ENCODE data around the gene DUOX2.

Gene DUOX2

GRCh38 chr15:45110256-45110820 is 3.6 kb downstream of the DUOX2 start (continued):
- TF ChIP-seq ZNF366 (tag by site-specific recombination; conservative IDR thresholded peaks at IDR 0.05) (no peak), ZNF670 (tag by site-specific recombination; IDR thresholded peaks at IDR 0.05; ENCODE audit: low read depth) (no peak), ZNF26 (tag by site-specific recombination; IDR thresholded peaks at IDR 0.05) (no peak)

GRCh38 chr15:45107941-45108630 is 5.9 kb downstream of the DUOX2 start:
- no peaks in the 10 kb centered on the region for H3K4me1 ChIP-seq (ENCODE audit: control insufficient read depth, insufficient read depth, low read length)
- no peak for TF ChIP-seq ZNF704 (tag by site-specific recombination; IDR thresholded peaks at IDR 0.05)
- TF ChIP-seq ZFP3 (tag by site-specific recombination; IDR thresholded peaks at IDR 0.05; ENCODE audit: low read depth), result no peak
- TF ChIP-seq AEBP2 (tag by site-specific recombination; IDR thresholded peaks at IDR 0.05; ENCODE audit: borderline replicate concordance), result no peak
- TF ChIP-seq ZBTB6 (tag by site-specific recombination; IDR thresholded peaks at IDR 0.05), result no peak
- TF ChIP-seq ZNF140 (tag by site-specific recombination; IDR thresholded peaks at IDR 0.05), result no peak
- no peak for TF ChIP-seq PRDM2 (tag by site-specific recombination; IDR thresholded peaks at IDR 0.05; ENCODE audit: borderline replicate concordance)
- no peak for TF ChIP-seq ZNF19 (tag by site-specific recombination; IDR thresholded peaks at IDR 0.05; ENCODE audit: low read depth)
- TF ChIP-seq ZNF202 (tag by site-specific recombination; IDR thresholded peaks at IDR 0.05; ENCODE audit: borderline replicate concordance), result no peak
- TF ChIP-seq ZNF561 (tag by site-specific recombination; IDR thresholded peaks at IDR 0.05; ENCODE audit: borderline replicate concordance), result no peak
- no peak for TF ChIP-seq ZNF404 (tag by site-specific recombination; IDR thresholded peaks at IDR 0.05)
- no peak for TF ChIP-seq ZNF48 (tag by site-specific recombination; IDR thresholded peaks at IDR 0.05)
- TF ChIP-seq GLIS1 (tag by site-specific recombination; IDR thresholded peaks at IDR 0.05), result no peak
- H3K4me3 ChIP-seq (ENCODE audit: low read depth, low read length), result no peak overlapping the region
- POLR2A ChIA-PET, result no interaction called here
- H3K36me3 ChIP-seq (ENCODE audit: control insufficient read depth in 2 of 2, insufficient read depth in 1 of 2, low read length in 2 of 2), result no peaks in the 10 kb centered on the region
- no peak overlapping the region for H3K27ac ChIP-seq (ENCODE audit: extremely low read depth, low read depth, low read length)
- CTCF ChIA-PET, result no interaction called here
- no peaks in the 10 kb centered on the region for H3K9me3 ChIP-seq (ENCODE audit: control insufficient read depth, insufficient read depth, low read depth, low read length)

Measured in HEK293 (cell line).